Measurements from ENCODE around the gene LHPP.

- TF ChIP-seq CTCF (IDR thresholded peaks at IDR 0.05 in 2 of 3, conservative IDR thresholded peaks at IDR 0.05 in 1 of 3; ENCODE audit: control insufficient read depth in 2 of 3, extremely low read depth in 1 of 3, insufficient read depth in 1 of 3, low read depth in 3 of 3, low read length in 3 of 3), result no peak
- no peak for TF ChIP-seq MYC (IDR thresholded peaks at IDR 0.05; ENCODE audit: insufficient read depth, insufficient read length, insufficient replicate concordance, low read length, severe bottlenecking)
- TF ChIP-seq POLR2A (IDR thresholded peaks at IDR 0.05; ENCODE audit: low read depth, low read length), result no peak
- no peak for TF ChIP-seq ZBTB11 (CRISPR knock-in tag; IDR thresholded peaks at IDR 0.05)
- TF ChIP-seq FOXK2 (IDR thresholded peaks at IDR 0.05), result no peak
- TF ChIP-seq NR2C1 (IDR thresholded peaks at IDR 0.05), result no peak
- no peak for TF ChIP-seq E4F1 (IDR thresholded peaks at IDR 0.05; ENCODE audit: borderline replicate concordance, partially characterized antibody)
- no peak for TF ChIP-seq YY1 (IDR thresholded peaks at IDR 0.05; ENCODE audit: low read depth, low read length)
- no peak for TF ChIP-seq NFYB (IDR thresholded peaks at IDR 0.05; ENCODE audit: insufficient read depth, low read depth, low read length)
Observed at GRCh38 chr10:124632566-124632965, 170.9 kb downstream of the LHPP start.
